HuH-7 (cell line): ENCODE results near the gene TIE1.

Source experiments
- DNase-seq: peaks from one replicate; pipeline ENCODE4 v3.0.0; 2011; ENCODE audit warnings: low spot score

TIE1 gene

DNA sequence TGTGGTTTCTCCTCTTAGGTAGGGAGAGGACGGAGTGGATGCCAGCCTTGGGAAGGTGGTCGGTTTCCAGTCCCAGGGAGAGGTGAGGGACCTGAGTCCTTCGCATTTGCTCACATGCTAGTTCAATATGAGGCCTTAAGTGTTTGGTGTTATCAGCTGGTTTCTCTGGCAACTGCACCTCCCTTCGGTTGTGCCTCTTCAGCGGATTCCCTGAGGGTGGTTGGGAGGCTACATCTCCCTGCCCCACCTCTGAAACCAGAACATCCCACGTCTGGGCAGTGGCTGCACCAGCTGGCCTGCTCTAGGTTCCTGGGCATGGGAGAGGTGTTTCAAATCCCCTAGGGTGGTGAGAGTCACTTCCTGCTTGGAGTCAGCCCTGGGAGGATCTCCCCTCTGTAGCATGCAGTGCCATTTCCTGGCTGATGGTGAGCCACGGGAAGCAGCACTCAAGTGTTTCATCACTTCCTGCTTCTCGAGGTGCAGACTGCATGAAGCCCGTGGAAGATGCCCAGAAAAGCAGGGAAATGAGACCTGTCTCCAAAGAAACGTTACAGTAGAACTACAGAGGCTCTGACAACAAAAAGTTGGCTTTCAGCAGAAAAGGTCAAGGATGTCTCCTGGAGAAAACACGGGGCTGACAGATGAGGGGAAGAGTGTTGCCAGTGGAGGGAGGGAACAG lies 26.5 kb upstream of the TIE1 start:
- no peak for DNase-seq

DNA sequence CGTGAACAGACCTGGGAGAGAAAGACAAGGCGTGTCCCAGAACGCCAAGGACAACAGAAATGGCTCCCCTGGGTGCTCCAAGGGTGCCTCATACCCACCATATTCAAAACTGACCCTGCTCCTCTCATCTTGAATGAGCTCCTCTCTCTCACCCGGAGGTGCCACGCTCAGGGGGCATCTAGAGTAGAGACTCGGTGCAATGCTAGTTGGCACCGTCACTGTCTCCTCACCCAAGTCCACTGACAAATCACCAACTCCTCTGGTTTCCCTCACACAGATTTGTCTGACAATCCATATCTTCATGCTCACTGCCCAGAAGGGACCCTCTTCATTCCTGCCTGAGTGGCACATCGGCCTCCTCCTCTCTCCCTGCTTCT lies 26.0 kb upstream of the TIE1 start:
- no peak for DNase-seq

DNA sequence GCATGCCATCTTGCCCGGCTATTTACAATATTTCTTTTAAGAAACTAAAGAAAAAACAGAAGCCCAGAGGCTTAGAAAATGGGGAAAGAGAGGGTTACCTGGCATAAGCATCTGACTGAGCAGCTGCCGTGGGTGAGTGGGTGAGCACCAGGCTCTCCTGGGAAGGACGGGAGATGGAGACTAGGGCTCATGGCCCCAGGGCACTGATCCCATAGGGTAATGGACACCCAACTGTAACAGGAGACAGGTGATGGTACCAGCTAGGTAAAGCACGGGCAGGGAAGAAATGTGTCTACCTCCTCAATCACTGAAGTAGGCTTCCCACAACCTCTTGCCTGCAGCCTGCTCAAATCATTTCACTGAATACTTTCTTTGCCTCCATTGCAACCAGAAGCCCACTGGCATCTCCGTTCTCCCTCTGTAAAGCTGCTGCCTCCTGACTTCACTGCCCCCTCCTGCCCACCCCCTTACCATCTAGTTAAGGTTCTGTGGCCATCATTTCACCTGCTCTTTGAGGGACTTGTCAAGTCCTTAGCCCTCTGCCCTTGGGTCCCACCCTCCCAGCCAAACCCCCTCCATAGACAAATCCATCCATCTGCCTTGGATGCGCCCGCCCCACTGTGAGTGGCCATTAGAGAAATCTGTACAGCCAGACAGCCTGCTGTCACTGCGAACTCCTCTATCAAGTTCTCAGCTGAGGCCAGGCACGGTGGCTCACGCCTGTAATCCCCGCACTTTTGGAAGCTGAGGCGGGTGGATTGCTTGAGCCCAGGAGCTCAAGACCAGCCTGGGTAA lies 24.8 kb upstream of the TIE1 start:
- DNase-seq: no peak

DNA sequence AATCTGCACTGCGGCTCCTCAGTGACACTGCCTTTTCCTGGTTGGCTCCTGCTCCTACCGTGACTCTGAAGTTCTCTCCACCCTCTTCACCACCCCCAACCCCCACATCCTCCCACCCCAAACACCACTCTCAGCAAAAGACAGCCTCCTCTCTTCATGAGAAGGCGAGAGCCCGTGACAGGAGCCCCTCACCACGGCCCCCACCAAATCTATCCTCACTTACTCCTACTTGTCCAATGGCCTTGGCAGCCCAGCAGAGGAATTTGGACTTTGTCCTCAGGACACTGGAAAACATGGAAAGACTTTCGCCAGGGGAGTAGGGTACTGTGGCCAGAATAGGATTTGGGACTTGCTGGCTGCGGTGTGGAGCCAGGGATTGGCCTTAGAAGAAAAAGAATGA lies 24.1 kb upstream of the TIE1 start:
- DNase-seq: peak; percentile 65

DNA sequence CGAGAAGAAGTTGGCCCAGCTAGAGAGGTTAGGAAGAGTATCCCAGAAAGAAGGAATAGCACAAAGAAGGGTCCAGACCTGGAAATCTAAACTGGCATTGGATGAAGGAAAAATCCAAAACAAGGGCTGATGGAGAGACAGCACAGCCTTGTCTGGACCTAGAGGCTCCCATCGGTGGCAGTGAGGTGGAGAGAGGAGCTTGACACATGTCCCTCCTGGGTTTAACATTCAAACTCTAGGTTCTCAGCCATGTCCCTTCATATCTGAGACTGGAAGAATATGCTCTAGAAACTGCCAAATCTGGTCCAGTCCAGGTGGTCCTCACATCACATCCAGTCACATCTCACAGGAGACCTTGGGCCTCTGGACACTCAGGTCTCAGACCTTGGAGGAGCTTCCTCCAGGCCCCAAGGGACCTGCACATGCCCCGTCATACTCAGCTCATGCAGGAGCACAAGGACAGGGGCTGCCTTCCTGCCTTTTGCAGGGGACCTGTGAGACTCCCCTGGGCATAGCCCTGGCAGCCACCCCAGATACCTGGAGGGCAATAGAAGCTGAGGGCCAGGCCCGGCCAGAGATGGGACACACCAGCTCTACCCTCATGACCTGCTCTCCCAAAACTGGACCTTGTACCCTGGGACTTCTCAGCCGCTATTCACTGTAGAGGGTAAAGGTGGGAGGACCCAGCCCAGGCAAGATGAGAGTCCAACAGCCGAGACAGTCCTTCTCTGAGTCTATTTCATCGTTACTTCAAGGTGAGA lies 23.5 kb upstream of the TIE1 start:
- DNase-seq: no peak

DNA sequence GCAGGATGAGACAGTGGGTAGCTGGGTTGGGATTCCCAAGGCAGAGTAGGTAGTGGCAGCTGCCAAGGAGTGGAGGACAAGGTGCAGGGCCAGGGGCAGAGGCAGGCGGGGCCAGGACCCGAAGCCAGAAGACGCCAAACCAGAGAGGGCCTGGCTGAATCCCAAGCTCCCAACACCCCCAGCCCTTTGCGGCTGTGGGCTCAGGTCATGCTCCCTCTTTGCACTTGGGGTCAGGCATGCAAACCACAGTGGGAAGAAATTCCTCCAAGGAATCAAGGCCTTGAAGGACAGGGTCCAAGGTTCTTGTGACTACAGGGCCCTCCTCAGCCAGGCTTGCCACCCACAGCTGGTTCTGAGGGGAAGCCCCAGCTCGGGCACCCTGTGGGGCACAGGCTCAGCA lies 21.6 kb upstream of the TIE1 start:
- DNase-seq: no peak

DNA sequence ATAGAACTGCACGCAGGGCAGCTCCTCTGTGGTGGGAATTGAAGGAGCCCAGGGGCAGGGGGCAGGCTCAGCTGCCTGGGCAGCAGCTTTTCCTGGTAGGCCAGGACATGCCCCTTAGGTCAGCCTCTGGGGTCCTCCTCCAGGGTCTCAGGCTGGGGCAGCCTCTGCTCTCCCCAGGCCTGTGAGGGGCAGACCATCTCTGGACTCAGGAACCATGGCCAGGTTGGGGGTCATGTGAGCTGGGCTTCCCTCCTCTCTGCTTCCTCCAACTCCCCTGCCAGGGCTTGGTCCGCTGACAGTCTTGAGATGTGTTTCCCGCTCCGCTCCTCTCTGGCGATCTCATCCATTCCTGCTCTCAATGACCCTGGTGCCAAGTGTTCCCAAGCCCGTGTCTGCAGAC lies 21.1 kb upstream of the TIE1 start:
- DNase-seq: no peak

DNA sequence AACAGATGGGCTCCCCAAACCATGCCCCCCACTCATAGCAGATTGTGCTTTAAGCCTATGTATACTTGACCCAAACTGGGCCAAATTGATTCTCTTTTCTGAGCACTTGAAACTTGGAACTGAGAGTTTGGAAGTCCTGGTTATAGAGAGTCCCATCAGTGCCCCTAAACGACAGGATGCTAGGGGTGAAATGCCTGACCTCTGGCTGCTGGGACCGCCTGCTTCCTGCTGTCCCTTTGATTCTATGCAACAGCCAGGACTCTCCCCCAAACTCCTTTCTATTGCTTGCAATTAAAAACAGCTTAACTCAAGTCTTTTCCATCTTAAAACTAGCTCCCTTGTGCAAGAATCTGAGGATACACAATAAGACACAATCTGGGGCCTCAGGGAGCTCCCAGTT lies 20.1 kb upstream of the TIE1 start:
- no peak for DNase-seq

DNA sequence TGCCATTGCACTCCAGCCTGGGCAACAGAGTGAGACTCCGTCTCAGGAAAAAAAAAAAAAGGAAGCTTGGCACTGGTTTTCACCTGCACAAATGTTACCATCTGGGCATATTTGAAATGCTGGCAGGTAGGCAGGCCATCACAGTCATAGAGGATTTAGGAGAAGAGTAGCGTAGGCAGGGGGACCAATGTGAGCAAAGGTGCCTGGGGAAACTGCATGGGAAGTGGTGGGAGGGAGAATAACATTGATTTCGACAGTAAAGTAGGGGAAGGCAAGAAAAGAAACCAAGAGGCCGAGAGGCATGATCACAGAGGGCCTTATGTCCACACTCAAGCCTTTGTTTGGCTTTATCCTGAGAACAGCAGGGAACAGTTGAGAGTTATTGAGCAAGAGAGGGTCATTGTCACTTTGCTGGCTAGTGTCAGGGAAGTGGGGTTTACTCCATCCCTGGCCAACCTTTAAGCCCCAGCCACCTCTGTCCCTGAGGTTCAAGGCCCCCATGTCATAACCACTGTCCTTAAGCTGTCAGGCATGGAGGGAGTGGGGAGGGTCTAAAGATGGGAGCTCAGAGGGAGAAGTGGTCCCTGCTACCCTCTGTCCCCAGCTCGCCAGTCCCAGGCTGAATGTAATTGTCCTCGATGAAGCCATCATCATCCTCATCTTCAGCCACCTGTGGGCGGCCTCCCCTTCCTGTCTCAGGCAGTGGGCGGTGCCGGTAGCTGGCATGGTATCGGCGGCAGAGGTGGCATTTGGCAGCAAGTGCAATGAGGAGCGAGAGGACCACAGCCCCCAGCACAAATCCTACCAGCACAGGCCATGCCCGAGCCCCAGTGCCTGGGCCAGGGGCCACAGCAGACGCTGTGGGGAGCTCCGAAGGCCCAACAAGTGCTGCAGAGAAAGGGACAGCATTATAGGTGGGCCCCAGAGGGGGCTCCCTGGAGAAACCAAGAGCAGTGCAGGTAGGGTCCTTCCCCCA lies 18.3 kb upstream of the TIE1 start:
- peak; percentile 77 for DNase-seq

DNA sequence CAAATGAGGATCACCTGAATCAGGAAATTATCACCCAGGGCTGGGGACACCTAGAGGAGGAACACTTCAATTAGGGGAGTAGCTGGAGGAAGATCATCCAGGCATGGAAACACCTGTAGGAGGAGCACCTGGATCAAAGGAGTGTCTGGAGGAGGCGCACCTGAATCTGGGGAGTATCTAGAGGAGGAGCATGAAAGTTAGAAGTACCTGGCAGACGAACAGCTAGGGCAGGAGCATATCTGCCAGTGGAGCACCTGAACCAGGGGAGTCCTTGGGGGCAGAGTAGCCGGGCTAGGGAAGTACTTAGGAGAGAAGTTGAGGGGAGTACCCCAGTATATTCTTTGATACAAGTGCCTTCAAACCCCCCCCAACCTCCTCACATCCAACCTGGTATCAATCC lies 16.7 kb upstream of the TIE1 start:
- DNase-seq: no peak

DNA sequence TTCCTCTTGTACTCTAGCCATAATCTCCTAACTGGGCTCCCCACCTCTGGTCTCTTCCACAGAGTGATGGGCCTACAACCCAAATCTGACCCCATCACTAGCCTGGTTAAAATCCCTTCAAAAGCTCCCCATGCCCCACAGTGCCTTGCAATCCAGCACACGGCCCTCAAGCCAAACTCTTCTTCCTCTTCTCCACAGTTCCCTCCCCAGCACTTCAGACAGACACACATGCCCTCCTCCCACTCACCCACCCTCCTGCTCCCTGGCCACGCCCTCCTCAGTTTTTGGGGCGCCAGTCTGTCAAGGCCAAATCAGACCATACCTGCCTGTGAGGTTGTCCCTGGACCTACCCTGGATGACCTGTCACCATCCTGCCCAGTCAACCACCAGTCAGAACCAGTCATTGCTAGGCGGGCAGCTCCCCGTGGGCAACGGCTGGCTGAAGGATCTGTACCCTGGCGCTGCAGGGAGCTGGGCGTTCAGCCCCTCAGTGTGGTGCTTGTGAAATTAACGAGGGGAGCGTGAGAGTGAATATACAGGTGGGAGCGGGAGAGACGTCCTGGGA lies 16.2 kb upstream of the TIE1 start:
- no peak for DNase-seq

DNA sequence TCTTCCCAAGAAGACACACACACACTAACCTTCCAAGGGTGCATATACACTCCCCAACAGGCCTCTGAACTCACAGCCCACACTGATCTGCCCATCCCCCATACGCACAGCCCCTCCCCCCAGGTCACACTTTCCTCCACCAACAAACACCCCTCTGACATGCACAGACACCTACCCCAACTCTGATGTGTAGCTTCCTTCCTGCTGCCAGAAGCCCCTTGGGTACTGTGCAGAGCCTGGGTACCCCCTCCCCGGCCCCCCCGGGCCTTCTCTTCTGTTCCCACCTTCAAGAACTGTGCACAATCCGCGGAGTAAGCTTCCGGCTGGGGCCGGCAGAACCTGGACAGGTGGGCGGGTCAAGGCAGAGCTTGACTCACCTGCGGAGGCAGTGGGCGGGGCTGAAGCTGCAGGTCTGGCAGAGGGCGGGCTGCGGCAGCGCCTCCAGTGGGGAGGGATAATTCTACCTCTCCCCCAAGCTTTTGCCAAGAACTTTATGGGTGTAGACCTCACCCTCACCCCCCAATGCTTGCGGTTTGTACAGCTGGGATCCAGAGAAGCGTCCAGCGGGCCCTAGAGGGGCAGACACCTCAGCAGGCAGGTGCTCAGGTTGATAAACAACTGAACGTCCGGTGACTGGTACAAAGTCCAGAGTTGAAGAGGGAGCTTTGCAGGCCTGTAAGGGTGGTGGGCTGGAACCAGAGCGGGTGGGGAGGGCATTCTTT lies 15.4 kb upstream of the TIE1 start, which contains the start of gene C1orf210:
Gene C1orf210, minus strand, starts transcription at position 313 of the 722 bp plus-strand sequence. CDS start 2,311 bp downstream, outside the sequence.
- peak; percentile 58 for DNase-seq

DNA sequence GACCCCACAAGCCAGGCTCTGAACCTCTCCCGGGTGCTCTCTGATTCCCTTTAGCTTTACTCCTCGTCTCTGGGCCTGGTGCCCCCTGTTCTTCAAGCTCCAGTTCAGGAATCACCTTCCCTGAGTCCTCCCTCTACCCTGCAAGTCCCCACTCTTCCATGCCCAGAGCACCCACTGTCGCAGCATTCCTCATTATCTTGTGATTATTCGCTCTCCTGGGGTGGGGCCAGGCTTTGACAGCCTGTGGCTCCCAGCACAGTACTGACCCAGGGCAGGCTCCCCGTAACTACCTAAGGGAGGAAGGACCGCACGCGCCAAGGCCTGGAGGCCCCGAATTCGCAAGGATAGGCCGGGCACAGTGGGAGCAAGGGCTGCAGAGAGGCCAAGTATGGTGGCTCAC lies 14.7 kb upstream of the TIE1 start:
- no peak for DNase-seq

DNA sequence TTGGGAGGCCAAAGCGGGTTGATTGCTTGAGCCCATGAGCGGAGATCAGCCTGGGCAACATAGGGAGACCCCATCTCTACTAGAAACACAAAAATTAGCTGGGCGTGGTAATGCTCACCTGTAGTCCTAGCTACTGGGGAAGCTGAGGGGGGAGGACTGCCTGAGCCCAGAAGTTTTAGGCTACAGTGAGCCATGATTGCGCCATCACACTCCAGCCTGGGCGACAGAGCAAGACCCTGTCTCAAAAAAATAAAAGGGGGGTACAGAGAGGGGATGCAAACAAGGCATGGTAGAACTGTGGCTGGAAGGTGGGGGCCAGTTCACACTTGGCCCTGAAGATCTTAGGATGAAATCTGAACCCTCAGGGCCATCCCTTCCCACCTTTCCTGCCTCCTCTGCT lies 14.2 kb upstream of the TIE1 start:
- DNase-seq: no peak

DNA sequence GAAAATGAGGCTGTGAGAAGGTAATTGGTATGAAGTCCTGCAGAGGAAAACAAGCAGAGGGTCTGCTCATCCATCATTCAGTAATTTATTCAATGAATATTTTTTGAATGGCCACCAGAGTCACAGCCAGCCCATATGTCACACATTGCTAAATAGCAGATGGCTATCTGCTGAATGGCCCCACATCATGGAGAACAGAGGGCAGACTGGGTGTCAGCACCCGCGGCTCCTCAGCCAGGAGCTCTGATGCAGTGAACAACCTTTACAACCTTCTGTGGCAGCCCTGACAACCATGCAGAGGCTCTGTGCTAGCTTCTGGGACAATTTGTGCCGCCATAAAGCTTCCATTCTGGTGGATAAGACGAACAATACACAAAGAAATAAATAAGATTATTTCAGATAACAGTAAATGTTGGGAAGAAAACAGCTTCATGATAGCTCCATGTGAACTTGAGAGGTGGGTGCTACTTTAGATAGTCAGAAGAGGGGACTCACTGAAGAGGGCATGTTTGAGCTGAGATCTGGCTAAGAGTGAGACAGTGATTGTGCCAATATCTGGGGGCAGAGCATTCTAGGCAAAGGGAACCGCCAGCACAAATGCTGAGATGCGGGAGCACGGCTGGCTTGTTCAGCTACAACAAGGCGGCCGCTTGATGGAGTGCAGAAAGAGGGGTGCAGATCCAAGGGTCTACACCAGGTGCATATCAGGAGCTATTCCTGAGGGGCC lies 12.6 kb upstream of the TIE1 start:
- no peak for DNase-seq

DNA sequence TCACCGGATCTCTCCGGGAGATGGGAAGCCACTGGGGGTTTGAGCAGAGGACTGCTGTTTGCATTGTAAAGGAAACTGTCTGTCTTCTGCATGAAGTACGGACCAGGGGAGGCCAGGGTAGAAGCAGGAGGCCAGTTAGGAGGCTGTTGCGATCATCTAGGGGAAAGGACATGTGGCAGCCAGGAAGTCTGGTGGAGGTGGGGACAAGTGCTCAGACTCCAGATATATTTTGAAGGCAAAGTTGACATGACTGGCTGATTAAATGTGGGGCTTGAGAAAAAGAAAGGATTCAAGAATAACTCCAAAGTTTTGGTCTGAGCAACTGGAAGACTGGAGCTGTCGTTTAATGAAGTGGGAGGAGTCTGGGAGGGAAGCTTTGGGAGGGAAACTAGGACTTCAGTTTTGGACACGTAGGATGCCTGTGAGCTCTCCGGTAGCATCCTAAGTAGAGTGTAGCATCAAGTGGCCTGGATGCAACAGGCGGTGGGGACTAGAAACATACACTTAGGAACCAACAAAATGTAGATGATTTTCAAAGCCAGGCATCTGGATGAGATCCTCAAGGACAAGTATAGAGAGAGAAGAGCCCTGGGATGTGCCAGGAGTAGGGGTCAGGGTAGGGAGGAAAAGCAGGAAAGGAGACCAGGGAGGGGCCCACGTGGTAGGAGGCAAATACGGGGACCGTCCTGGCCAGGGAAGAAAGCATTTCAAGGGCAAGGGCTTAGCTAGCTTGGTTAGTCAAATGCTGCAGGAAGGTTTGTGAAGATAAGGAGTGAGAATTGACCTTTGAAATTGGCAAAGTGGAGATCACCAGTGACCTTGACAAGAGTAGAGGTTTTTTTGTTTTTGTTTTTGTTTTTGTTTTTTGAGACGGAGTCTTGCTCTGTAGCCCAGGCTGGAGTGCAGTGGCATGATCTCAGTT lies 11.7 kb upstream of the TIE1 start:
- no peak for DNase-seq

DNA sequence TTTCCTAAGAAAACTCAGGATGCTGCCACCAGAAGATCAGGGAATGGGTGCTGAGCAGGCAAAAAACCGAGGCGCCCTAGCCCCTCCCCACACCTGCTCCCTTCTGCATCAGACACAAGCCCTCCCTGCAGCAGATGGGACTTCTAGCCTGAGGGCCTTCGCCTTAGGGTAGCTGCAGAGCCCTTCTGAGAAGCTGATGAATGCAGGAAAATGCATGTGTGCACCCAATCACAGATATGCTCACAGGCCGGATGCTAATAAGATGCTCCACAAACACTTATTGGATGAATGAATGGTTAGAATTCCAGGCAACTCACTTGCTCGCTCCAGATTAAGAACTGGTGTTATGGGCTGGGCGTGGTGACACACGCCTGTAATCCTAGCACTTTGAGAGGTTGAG lies 8.6 kb upstream of the TIE1 start:
- no peak for DNase-seq

DNA sequence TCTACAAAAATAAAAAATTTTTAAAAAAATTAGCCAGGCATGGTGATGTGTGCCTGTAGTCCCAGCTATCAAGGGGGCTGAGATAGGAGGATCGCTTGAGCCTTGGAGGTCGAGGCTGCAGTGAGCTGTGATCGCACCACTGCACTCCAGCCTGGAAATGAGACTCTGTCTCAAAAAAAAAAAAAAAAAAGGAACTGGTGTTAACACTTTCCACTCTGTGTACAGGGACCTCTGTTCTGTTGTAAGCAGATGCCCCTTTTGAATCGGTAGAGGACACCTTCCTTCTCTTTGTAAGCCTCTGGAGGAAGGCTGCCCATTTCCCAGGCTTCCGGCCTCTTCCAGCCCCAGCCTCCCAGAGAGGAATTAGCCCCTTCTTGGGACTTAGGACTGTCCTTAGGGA lies 8.1 kb upstream of the TIE1 start:
- DNase-seq: no peak

DNA sequence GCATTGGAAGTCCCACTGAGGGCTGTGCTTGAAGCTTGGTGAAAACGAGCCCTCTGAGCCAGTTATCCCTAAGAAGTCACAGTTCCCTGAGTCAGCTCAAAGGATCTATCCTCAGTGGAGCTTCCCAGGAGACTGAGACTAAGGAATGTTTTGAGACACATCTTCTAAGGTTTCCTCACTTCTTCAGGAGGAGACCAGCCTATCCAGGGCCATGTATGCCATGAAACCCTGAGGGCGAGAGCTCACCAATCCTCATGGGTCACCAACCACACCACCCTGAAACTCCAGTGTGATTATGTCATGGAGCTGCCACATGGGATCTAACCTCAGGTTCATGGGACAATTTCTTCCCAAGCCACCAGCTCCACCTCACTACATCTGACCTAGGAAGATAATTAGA lies 7.6 kb upstream of the TIE1 start:
- DNase-seq: no peak
